ENCODE measurements around the gene TLR4. TPM values are rescaled to one million over a fixed set of nuclear protein-coding genes. Genes with fewer than 3 reads are reported as not detected.

Gene TLR4
- total and polyA plus RNA-seq, 10 of the 15 experiments (the other 5 are each of a cell fraction or from before 2014, with no cell fraction given), result 0.03 to 0.50 (median 0.16) TPM

DNA sequence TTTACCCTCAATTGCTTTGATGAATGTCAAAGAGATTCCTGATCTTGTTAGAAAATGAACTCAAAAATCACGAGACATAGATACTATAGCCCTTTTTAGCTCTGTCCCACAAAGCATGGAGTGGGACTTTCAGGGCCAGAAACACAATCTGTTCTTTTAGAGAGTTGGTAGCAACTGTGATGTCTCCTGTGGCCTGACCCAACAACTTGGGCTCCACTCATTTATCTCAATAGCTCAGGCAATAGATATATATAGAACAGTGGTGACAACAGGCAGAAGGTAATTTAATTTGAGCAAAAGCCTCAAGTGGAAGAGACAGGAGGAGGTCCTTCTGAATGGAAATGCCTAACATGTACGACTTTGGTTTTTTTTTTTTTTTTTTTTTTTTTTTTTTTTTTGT lies 25.2 kb downstream of the TLR4 start (continued):
- TF ChIP-seq, protein P1, sequence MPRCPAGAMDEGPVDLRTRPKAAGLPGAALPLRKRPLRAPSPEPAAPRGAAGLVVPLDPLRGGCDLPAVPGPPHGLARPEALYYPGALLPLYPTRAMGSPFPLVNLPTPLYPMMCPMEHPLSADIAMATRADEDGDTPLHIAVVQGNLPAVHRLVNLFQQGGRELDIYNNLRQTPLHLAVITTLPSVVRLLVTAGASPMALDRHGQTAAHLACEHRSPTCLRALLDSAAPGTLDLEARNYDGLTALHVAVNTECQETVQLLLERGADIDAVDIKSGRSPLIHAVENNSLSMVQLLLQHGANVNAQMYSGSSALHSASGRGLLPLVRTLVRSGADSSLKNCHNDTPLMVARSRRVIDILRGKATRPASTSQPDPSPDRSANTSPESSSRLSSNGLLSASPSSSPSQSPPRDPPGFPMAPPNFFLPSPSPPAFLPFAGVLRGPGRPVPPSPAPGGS (IDR thresholded peaks at IDR 0.05; ENCODE audit: borderline replicate concordance, insufficient read depth, low read depth, low read length, poor library complexity, severe bottlenecking), result no peak
- TF ChIP-seq CBX3 (IDR thresholded peaks at IDR 0.05; ENCODE audit: borderline replicate concordance, low read depth) (no peak), RB1 (IDR thresholded peaks at IDR 0.05; ENCODE audit: borderline replicate concordance) (no peak), JUNB (IDR thresholded peaks at IDR 0.05) (no peak)
- TF ChIP-seq, protein P2, sequence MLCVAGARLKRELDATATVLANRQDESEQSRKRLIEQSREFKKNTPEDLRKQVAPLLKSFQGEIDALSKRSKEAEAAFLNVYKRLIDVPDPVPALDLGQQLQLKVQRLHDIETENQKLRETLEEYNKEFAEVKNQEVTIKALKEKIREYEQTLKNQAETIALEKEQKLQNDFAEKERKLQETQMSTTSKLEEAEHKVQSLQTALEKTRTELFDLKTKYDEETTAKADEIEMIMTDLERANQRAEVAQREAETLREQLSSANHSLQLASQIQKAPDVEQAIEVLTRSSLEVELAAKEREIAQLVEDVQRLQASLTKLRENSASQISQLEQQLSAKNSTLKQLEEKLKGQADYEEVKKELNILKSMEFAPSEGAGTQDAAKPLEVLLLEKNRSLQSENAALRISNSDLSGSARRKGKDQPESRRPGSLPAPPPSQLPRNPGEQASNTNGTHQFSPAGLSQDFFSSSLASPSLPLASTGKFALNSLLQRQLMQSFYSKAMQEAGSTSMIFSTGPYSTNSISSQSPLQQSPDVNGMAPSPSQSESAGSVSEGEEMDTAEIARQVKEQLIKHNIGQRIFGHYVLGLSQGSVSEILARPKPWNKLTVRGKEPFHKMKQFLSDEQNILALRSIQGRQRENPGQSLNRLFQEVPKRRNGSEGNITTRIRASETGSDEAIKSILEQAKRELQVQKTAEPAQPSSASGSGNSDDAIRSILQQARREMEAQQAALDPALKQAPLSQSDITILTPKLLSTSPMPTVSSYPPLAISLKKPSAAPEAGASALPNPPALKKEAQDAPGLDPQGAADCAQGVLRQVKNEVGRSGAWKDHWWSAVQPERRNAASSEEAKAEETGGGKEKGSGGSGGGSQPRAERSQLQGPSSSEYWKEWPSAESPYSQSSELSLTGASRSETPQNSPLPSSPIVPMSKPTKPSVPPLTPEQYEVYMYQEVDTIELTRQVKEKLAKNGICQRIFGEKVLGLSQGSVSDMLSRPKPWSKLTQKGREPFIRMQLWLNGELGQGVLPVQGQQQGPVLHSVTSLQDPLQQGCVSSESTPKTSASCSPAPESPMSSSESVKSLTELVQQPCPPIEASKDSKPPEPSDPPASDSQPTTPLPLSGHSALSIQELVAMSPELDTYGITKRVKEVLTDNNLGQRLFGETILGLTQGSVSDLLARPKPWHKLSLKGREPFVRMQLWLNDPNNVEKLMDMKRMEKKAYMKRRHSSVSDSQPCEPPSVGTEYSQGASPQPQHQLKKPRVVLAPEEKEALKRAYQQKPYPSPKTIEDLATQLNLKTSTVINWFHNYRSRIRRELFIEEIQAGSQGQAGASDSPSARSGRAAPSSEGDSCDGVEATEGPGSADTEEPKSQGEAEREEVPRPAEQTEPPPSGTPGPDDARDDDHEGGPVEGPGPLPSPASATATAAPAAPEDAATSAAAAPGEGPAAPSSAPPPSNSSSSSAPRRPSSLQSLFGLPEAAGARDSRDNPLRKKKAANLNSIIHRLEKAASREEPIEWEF (IDR thresholded peaks at IDR 0.05; ENCODE audit: insufficient replicate concordance, low read depth, low read length), result no peak

DNA sequence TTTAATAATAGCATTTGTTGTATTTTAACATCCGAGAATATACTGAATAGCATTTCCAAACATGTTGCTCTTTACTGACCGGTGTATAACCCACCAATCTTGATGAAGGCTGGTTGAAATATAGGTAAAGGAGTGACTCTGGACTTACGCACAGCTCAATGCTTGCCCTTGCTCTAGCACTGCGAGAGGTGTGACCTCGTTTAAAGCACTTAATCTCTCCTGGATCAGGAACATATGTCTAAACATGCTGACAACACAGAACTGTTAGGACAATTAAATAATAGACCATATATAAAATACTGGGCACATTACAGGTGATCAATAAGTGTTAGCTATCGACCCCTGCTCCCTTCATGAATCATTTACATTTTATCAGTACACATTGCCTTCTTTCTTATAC lies 28.3 kb downstream of the TLR4 start:
- Histone ChIP-seq H3K4me1 (ENCODE audit: control insufficient read depth, insufficient read depth, low read length) (no peaks in the 10 kb centered on the region), H3K79me2 (ENCODE audit: control insufficient read depth, insufficient read depth, low read length) (no peaks in the 10 kb centered on the region), H4K20me1 (ENCODE audit: control insufficient read depth, insufficient read depth) (no peaks in the 10 kb centered on the region), H3K27ac (ENCODE audit: control insufficient read depth, insufficient read depth) (no peak overlapping the region), H3K4me3 (no peak overlapping the region), H3K9ac (ENCODE audit: control insufficient read depth, insufficient read depth, low read length) (no peak overlapping the region), H3K27me3 (replicated peaks in 1 of 2; ENCODE audit: control insufficient read depth in 2 of 2, insufficient read depth in 2 of 2, low read length in 1 of 2) (no peaks in the 10 kb centered on the region), H3K9me3 (replicated peaks; ENCODE audit: control insufficient read depth, insufficient read depth, low read length) (no peaks in the 10 kb centered on the region), H2AFZ (ENCODE audit: control insufficient read depth, low read depth, low read length) (no peak overlapping the region), H3K4me2 (ENCODE audit: control insufficient read depth, insufficient read depth) (no peak overlapping the region), H3K36me3 (ENCODE audit: control insufficient read depth in 2 of 2, insufficient read depth in 2 of 2, low read length in 1 of 2) (no peaks in the 10 kb centered on the region)
- SMC1A ChIA-PET (ENCODE audit: uncharacterized antibody, unreplicated experiment), result interaction anchor here (1.0 to 1.8 kb wide), 5 partner anchors 8 to 93 kb away, joined by 3 to 7 read pairs (median 4); no protein-coding TSS in a partner anchor
- WGBS (ENCODE audit: insufficient coverage, insufficient replicate concordance, low lambda C conversion rate, missing lambda C conversion rate), result 34% methylated on average over 6 of the region's 6 CpGs
- in situ Hi-C loops (cut with MboI) (no loop called here), intact Hi-C loops (cut with micrococcal nuclease; ENCODE audit: unreplicated experiment) (no loop called here)
- RAD21 ChIA-PET (ENCODE audit: unreplicated experiment), result interaction anchor here (1.0 kb wide), 1 partner anchor 55 kb away, joined by 3 read pairs; no protein-coding TSS in a partner anchor
- DNase-seq (ENCODE audit: low read depth, low spot score), result no peak
- no peak for FAIRE-seq
- no peak for ATAC-seq
- no TSS peak for BruUV-seq (replicated peaks)
- CTCF ChIA-PET, result no interaction called here
- POLR2A ChIA-PET, result no interaction called here
- TF ChIP-seq, protein P3, sequence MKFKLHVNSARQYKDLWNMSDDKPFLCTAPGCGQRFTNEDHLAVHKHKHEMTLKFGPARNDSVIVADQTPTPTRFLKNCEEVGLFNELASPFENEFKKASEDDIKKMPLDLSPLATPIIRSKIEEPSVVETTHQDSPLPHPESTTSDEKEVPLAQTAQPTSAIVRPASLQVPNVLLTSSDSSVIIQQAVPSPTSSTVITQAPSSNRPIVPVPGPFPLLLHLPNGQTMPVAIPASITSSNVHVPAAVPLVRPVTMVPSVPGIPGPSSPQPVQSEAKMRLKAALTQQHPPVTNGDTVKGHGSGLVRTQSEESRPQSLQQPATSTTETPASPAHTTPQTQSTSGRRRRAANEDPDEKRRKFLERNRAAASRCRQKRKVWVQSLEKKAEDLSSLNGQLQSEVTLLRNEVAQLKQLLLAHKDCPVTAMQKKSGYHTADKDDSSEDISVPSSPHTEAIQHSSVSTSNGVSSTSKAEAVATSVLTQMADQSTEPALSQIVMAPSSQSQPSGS (IDR thresholded peaks at IDR 0.05; ENCODE audit: low read length), result no peak
- no peak for TF ChIP-seq PML (IDR thresholded peaks at IDR 0.05; ENCODE audit: low read length)
- TF ChIP-seq, protein P4, sequence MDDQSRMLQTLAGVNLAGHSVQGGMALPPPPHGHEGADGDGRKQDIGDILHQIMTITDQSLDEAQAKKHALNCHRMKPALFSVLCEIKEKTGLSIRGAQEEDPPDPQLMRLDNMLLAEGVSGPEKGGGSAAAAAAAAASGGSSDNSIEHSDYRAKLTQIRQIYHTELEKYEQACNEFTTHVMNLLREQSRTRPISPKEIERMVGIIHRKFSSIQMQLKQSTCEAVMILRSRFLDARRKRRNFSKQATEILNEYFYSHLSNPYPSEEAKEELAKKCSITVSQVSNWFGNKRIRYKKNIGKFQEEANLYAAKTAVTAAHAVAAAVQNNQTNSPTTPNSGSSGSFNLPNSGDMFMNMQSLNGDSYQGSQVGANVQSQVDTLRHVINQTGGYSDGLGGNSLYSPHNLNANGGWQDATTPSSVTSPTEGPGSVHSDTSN (IDR thresholded peaks at IDR 0.05; ENCODE audit: insufficient replicate concordance, low read depth, low read length), result no peak
- no peak for TF ChIP-seq KAT2A (conservative IDR thresholded peaks at IDR 0.05; ENCODE audit: control insufficient read depth, low read depth, low read length)
- no peak for TF ChIP-seq NR2C1 (IDR thresholded peaks at IDR 0.05)
- TF ChIP-seq YY1 (IDR thresholded peaks at IDR 0.05; ENCODE audit: low read depth, low read length), result no peak
- TF ChIP-seq TARDBP (IDR thresholded peaks at IDR 0.05; ENCODE audit: borderline replicate concordance), result no peak
- TF ChIP-seq FOXM1 (IDR thresholded peaks at IDR 0.05; ENCODE audit: low read depth, low read length), result no peak
- no peak for TF ChIP-seq POLR2A (IDR thresholded peaks at IDR 0.05; ENCODE audit: low read depth, low read length)
- TF ChIP-seq GATAD2B (conservative IDR thresholded peaks at IDR 0.05; ENCODE audit: low read depth), result no peak

Data from GM12878 (cell line).